ENCODE data around the gene HSBP1L1.

HSBP1L1 gene

DNA sequence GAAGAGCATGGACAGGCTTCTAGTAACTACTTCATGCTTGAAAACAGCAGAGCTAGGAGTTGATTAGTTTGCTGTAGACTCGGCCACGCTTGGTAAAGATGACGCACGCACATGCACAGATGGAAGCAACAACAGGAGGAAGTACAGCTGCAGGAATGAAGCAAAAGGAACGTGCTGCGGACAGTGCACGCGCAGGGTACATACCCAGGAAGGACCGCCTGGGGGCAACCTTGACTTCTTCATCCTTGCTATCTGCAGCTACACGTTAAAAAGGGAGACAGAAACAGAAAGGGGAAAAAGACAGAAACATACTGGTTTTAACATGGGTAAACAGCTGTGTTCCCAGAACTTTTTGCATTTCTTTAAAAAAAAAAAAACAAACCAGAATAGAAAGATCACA is 30.7 kb upstream of the HSBP1L1 start:
- H3K27me3 ChIP-seq (ENCODE audit: insufficient read depth, low read depth, severe bottlenecking): no peaks in the 10 kb centered on the region
- no peak overlapping the region for H3K27ac ChIP-seq
- no peak overlapping the region for H3K4me3 ChIP-seq (ENCODE audit: low read depth, low read length)
- H3K9me3 ChIP-seq (ENCODE audit: severe bottlenecking): peaks cover 15% of the 10 kb centered on the region
- peak; percentile 89 for DNase-seq
- TF ChIP-seq, protein P1, sequence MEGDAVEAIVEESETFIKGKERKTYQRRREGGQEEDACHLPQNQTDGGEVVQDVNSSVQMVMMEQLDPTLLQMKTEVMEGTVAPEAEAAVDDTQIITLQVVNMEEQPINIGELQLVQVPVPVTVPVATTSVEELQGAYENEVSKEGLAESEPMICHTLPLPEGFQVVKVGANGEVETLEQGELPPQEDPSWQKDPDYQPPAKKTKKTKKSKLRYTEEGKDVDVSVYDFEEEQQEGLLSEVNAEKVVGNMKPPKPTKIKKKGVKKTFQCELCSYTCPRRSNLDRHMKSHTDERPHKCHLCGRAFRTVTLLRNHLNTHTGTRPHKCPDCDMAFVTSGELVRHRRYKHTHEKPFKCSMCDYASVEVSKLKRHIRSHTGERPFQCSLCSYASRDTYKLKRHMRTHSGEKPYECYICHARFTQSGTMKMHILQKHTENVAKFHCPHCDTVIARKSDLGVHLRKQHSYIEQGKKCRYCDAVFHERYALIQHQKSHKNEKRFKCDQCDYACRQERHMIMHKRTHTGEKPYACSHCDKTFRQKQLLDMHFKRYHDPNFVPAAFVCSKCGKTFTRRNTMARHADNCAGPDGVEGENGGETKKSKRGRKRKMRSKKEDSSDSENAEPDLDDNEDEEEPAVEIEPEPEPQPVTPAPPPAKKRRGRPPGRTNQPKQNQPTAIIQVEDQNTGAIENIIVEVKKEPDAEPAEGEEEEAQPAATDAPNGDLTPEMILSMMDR (IDR thresholded peaks at IDR 0.05; ENCODE audit: low read depth, low read length): peak; percentile 95
- peaks cover 47% of the 10 kb centered on the region for H3K36me3 ChIP-seq

DNA sequence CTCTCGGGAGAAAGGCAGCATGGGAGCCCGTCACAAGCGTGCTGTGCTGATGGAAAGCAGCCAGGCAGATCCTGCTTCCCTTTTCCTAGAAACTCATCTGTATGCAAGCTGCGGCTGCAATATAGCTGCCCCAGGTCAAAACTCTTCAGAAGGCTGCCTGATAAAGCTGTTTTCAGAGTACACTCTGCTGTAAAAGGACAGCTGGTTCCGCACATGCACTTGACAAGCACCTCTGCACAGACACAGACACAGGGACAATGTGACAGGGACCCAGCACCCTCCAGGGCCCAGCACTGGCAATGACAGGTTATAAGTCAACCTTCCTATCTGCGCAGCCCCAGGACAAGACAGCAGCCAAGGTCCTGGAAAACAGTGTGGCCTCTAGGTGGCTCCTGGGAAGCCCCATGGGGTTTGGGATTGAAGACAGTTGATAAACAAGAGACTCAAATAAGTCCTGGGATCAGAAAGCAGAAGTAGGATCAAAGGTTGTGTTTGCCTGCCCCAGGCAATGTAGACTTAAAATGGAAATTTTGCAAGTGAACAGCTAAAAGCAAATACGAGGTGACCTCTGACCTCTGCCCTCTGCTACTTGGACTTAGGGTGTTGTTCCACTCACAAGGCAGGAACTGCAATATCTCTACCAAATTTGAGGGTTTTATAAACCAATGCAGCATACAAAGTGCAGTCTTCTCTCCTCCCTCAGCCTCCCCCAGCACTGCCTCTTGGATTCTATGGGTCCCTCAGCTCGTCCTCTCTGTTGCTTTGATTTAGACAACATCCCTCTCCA is 29.9 kb upstream of the HSBP1L1 start:
- H3K4me3 ChIP-seq (ENCODE audit: low read depth, low read length): no peak overlapping the region
- DNase-seq: peak; percentile 81
- H3K9me3 ChIP-seq (ENCODE audit: severe bottlenecking): peaks cover 15% of the 10 kb centered on the region
- TF ChIP-seq, protein P1 (IDR thresholded peaks at IDR 0.05; ENCODE audit: low read depth, low read length): peak; percentile 62
- H3K36me3 ChIP-seq: peaks cover 50% of the 10 kb centered on the region
- no peaks in the 10 kb centered on the region for H3K27me3 ChIP-seq (ENCODE audit: insufficient read depth, low read depth, severe bottlenecking)
- peak overlapping the region; percentile 12; the same call in 1 of the 2 replicates for H3K27ac ChIP-seq

DNA sequence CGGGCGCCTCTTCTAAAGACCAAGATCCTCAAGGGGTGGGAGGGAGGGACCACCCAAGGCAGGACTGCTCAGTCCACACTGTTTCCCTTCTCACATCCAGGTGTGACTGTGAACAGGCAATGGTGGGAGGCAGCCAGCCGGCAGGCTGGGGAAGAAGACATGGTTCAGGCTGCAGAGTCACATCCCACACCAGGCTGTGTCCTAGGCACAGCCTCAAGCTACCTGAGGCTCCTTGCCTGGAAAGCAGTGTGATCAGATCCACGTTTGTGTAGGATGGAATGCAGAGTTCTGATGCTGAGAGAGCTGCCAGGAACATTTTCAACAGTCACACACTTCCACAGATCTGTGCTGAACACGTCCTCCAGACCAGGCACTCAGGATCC is 29.4 kb upstream of the HSBP1L1 start:
- TF ChIP-seq, protein P1 (IDR thresholded peaks at IDR 0.05; ENCODE audit: low read depth, low read length): no peak
- H3K9me3 ChIP-seq (ENCODE audit: severe bottlenecking): peaks cover 10% of the 10 kb centered on the region
- H3K27ac ChIP-seq: no peak overlapping the region
- peaks cover 50% of the 10 kb centered on the region for H3K36me3 ChIP-seq
- no peak overlapping the region for H3K4me3 ChIP-seq (ENCODE audit: low read depth, low read length)
- peak; percentile 4 for DNase-seq
- no peaks in the 10 kb centered on the region for H3K27me3 ChIP-seq (ENCODE audit: insufficient read depth, low read depth, severe bottlenecking)

DNA sequence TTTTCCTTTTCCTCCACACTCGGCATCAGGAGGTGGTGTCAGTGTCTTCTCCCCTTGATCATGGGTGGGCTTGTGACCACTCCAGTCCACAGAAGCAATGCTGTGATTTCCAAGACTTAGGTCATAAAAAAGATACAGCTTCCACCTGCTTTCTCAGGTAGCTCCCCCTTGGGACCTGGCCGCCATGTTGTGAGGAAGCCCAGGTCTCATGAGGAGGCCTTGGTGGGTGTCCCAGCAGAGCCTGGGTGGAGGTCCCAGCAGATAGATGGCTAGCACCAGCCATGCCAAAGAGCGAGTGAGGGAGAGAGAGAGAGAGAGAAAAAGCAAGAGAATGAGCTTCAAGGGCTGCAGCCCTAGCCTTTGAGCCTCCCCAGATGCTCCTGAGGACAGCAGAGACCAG is 28.9 kb upstream of the HSBP1L1 start:
- TF ChIP-seq, protein P1 (IDR thresholded peaks at IDR 0.05; ENCODE audit: low read depth, low read length): no peak
- Histone ChIP-seq H3K27ac (no peak overlapping the region), H3K36me3 (peaks cover 48% of the 10 kb centered on the region)

DNA sequence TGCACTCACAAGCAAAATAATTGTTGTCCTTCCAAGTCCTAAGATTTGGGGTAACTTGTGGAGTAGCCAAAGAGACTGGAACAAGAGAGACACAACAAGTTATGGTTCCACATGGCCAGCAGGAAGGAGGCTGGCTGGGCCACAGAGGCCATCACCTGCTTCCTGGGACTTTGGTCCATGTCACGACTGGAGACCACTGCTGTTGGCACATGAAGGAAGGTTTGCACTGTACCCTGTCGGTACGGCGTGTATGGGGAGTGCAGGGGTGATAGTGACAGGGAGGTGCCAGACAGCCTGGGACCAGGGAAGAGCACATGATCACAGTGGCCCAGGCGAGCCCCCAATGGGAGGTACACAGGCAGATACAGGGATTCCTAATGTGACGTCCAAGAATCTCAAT is 28.5 kb upstream of the HSBP1L1 start:
- Histone ChIP-seq H3K36me3 (peaks cover 50% of the 10 kb centered on the region), H3K9me3 (ENCODE audit: severe bottlenecking) (peaks cover 5% of the 10 kb centered on the region), H3K4me3 (ENCODE audit: low read depth, low read length) (no peak overlapping the region), H3K27me3 (ENCODE audit: insufficient read depth, low read depth, severe bottlenecking) (no peaks in the 10 kb centered on the region), H3K27ac (no peak overlapping the region)
- DNase-seq: no peak
- TF ChIP-seq, protein P1 (IDR thresholded peaks at IDR 0.05; ENCODE audit: low read depth, low read length): no peak

More for the DNA sequence above, 28.9 kb upstream of the HSBP1L1 start:
- no peaks in the 10 kb centered on the region for H3K27me3 ChIP-seq (ENCODE audit: insufficient read depth, low read depth, severe bottlenecking)
- peaks cover 6% of the 10 kb centered on the region for H3K9me3 ChIP-seq (ENCODE audit: severe bottlenecking)
- DNase-seq: peak; percentile 7
- H3K4me3 ChIP-seq (ENCODE audit: low read depth, low read length): no peak overlapping the region
